ENCODE measurements around the gene FSD1.

Gene FSD1

GRCh38 chr19:4322942-4323665 is 18.7 kb downstream of the FSD1 start:
- no peak for TF ChIP-seq CTCF (IDR thresholded peaks at IDR 0.05; ENCODE audit: low read depth, low read length)
- no peak for DNase-seq (ENCODE audit: extremely low read depth, low read depth)

GRCh38 chr19:4323692-4324091 is 19.3 kb downstream of the FSD1 start:
- no peak for TF ChIP-seq CTCF (IDR thresholded peaks at IDR 0.05; ENCODE audit: low read depth, low read length)
- no peak for DNase-seq (ENCODE audit: extremely low read depth, low read depth)

GRCh38 chr19:4324228-4324627 is 19.8 kb downstream of the FSD1 start:
- no peak for DNase-seq (ENCODE audit: extremely low read depth, low read depth)
- no peak for TF ChIP-seq CTCF (IDR thresholded peaks at IDR 0.05; ENCODE audit: low read depth, low read length)

- TF ChIP-seq CTCF (IDR thresholded peaks at IDR 0.05; ENCODE audit: low read depth, low read length), result no peak
- DNase-seq (ENCODE audit: extremely low read depth, low read depth), result no peak
Measured at GRCh38 chr19:4326215-4326836, 21.9 kb downstream of the FSD1 start.

- no peak for TF ChIP-seq CTCF (IDR thresholded peaks at IDR 0.05; ENCODE audit: low read depth, low read length)
- DNase-seq (ENCODE audit: extremely low read depth, low read depth), result no peak
Measured at GRCh38 chr19:4326837-4327251, 22.4 kb downstream of the FSD1 start.

GRCh38 chr19:4327252-4327876 is 23.0 kb downstream of the FSD1 start:
- TF ChIP-seq CTCF (IDR thresholded peaks at IDR 0.05; ENCODE audit: low read depth, low read length), result no peak
- DNase-seq (ENCODE audit: extremely low read depth, low read depth), result no peak

GRCh38 chr19:4327877-4328242 is 23.5 kb downstream of the FSD1 start:
- DNase-seq (ENCODE audit: extremely low read depth, low read depth), result no peak
- TF ChIP-seq CTCF (IDR thresholded peaks at IDR 0.05; ENCODE audit: low read depth, low read length), result no peak
